ENCODE results near the gene ZNF467. TPM values are rescaled to one million over a fixed set of nuclear protein-coding genes. Genes with fewer than 3 reads are reported as not detected.

The ZNF467 gene
- total and polyA plus RNA-seq, 2 donors (not counting 3 experiments of a cell fraction or from before 2014, with no cell fraction given), result 4.2 to 8.9 TPM

GRCh38 chr7:149772241-149772955 is 990 bp downstream of the ZNF467 start:
- Histone ChIP-seq H3K79me2 (ENCODE audit: control insufficient read depth, insufficient read depth, low read length) (no peaks in the 10 kb centered on the region), H3K4me2 (ENCODE audit: insufficient read depth, low read length) (peak overlapping the region; percentile 21), H3K27me3 (ENCODE audit: control insufficient read depth in 2 of 2, insufficient read depth in 2 of 2, low read length in 2 of 2) (no peaks in the 10 kb centered on the region), H3K9me1 (replicated peaks; ENCODE audit: control insufficient read depth, extremely low read depth, insufficient read depth, low read length) (no peaks in the 10 kb centered on the region), H2AFZ (ENCODE audit: low read depth, low read length) (peak overlapping the region; percentile 30), H3K4me1 (ENCODE audit: control insufficient read depth, extremely low read depth, insufficient read depth, low read length) (peaks cover 20% of the 10 kb centered on the region), H3K4me3 (replicated peaks in 1 of 3; ENCODE audit: insufficient read depth in 1 of 3, low read depth in 1 of 3, low read length in 3 of 3) (peak overlapping the region; percentile 29 to 70 (median 68)), H3K9me3 (replicated peaks; ENCODE audit: control insufficient read depth, insufficient read depth, low read length) (no peaks in the 10 kb centered on the region), H3K9ac (replicated peaks; ENCODE audit: extremely low read depth, insufficient read depth, low read length) (no peak overlapping the region), H4K20me1 (replicated peaks; ENCODE audit: control insufficient read depth, extremely low read depth, insufficient read depth, low read length) (no peaks in the 10 kb centered on the region), H3K36me3 (ENCODE audit: control insufficient read depth in 2 of 2, extremely low read depth in 1 of 2, insufficient read depth in 2 of 2, low read length in 2 of 2) (peaks cover 0 to 9% of the 10 kb centered on the region in 2 experiments), H3K27ac (ENCODE audit: insufficient read depth, low read depth, low read length) (no peak overlapping the region)
- ChIA-PET CTCF (interaction anchor here (0.6 to 2.6 kb wide), 11 partner anchors 12 to 1206 kb away, joined by 3 to 17 read pairs (median 4); a partner anchor contains a TSS), POLR2A (interaction anchor here (0.6 kb wide), 1 partner anchor 148 kb away, joined by 3 read pairs; no protein-coding TSS in a partner anchor)
- BruUV-seq (replicated peaks), result no TSS peak
- intact Hi-C loops (cut with micrococcal nuclease), result loop anchor here (2.0 kb wide), 1 partner anchor 18 kb away; no protein-coding TSS in a partner anchor
- TF ChIP-seq GATA2 (IDR thresholded peaks at IDR 0.05; ENCODE audit: insufficient read depth, insufficient read length, low read depth, low read length), result no peak
- no peak for TF ChIP-seq POLR2A (IDR thresholded peaks at IDR 0.05; ENCODE audit: low read depth, low read length)
- TF ChIP-seq FOS (IDR thresholded peaks at IDR 0.05; ENCODE audit: borderline replicate concordance, insufficient read depth, low read length), result no peak
- no peak for TF ChIP-seq MYC (IDR thresholded peaks at IDR 0.05; ENCODE audit: low read depth, low read length)
- no peak for TF ChIP-seq EZH2 (IDR thresholded peaks at IDR 0.05; ENCODE audit: borderline replicate concordance, low read depth, low read length, severe bottlenecking)
- no peak for TF ChIP-seq JUN (IDR thresholded peaks at IDR 0.05; ENCODE audit: borderline replicate concordance, insufficient read depth, insufficient read length, low read depth)
- TF ChIP-seq CTCF (IDR thresholded peaks at IDR 0.05; ENCODE audit: extremely low read depth in 1 of 2, insufficient read depth in 1 of 2, low read depth in 1 of 2, low read length in 2 of 2), result no peak
- TF ChIP-seq POLR2AphosphoS5 (IDR thresholded peaks at IDR 0.05; ENCODE audit: insufficient read depth, low read depth, low read length), result no peak
- TF ChIP-seq MAX (IDR thresholded peaks at IDR 0.05; ENCODE audit: insufficient read depth, insufficient read length), result no peak
- DNase-seq (ENCODE audit: low read depth, low spot score) (no peak), FAIRE-seq (no peak)
- dilution Hi-C loops (cut with MboI; ENCODE audit: extremely low pct_ligation_motif_present, low sequenced_read_pairs), result no loop called here

All from endothelial cell of umbilical vein (primary cell).